Fibroblast of lung (primary cell): Measurements from ENCODE around the gene ISG20. TPM values are rescaled to one million over a fixed set of nuclear protein-coding genes. Genes with fewer than 3 reads are reported as not detected.

Source experiments
- DNase-seq, 2 donors: peaks; one replicate each; pipeline versions ENCODE4 v3.0.0 to v3.0.0-alpha.2; 2010; ENCODE audit warnings: low read depth in 2 of 2
- H2AFZ ChIP-seq: 2 replicates; pipeline ENCODE4 v1.5.1; 2012; ENCODE audit warnings: low read length, control low read depth, inconsistent platforms
- H3K27ac ChIP-seq: 2 replicates; pipeline ENCODE4 v1.5.1; 2011; ENCODE audit warnings: low read length, control low read depth; ENCODE audit not compliant: insufficient read depth
- H3K27me3 ChIP-seq: 2 replicates; pipeline ENCODE4 v1.5.1; 2011; ENCODE audit warnings: mild to moderate bottlenecking, low read length; ENCODE audit not compliant: control insufficient read depth, insufficient read depth
- H3K36me3 ChIP-seq: 2 replicates; pipeline ENCODE4 v1.5.1; 2011; ENCODE audit warnings: low read length; ENCODE audit not compliant: control insufficient read depth, insufficient read depth
- H3K4me1 ChIP-seq: 2 replicates; pipeline ENCODE4 v1.5.1; 2011; ENCODE audit warnings: low read length; ENCODE audit not compliant: control insufficient read depth, insufficient read depth; ENCODE audit errors: extremely low read depth
- H3K4me2 ChIP-seq: 2 replicates; pipeline ENCODE4 v1.5.1; 2011; ENCODE audit warnings: low read length, control low read depth; ENCODE audit not compliant: insufficient read depth; ENCODE audit errors: extremely low read depth
- H3K4me3 ChIP-seq, 4 experiments: fragments of 200-600 bp in 1 of 4; sonication (generic) in 1 of 4; replicated peaks in 1 of 4; 2 replicates each; pipeline ENCODE4 v1.5.1; 2011 to 2016; ENCODE audit warnings: low read length in 4 of 4, low read depth in 3 of 4, mild to moderate bottlenecking in 3 of 4, control low read depth in 2 of 4, inconsistent platforms in 1 of 4, mixed read lengths in 1 of 4; ENCODE audit not compliant: insufficient read depth in 1 of 4; ENCODE audit errors: control extremely low read depth in 1 of 4
- H3K79me2 ChIP-seq: 2 replicates; pipeline ENCODE4 v1.5.1; 2012; ENCODE audit warnings: mild to moderate bottlenecking, low read length, inconsistent platforms; ENCODE audit not compliant: control insufficient read depth, insufficient read depth
- H3K9ac ChIP-seq: 2 replicates; pipeline ENCODE4 v1.5.1; 2011; ENCODE audit warnings: mild to moderate bottlenecking, low read length, control low read depth; ENCODE audit not compliant: insufficient read depth
- H3K9me3 ChIP-seq: 2 replicates; pipeline ENCODE4 v1.5.1; 2012; ENCODE audit warnings: low read depth, low read length; ENCODE audit not compliant: control insufficient read depth, insufficient read depth
- H4K20me1 ChIP-seq: 2 replicates; pipeline ENCODE4 v1.5.1; 2011; ENCODE audit warnings: low read length; ENCODE audit not compliant: control insufficient read depth, insufficient read depth; ENCODE audit errors: extremely low read depth
- CTCF ChIP-seq, 2 donors: IDR thresholded peaks in 1 of 2; conservative IDR thresholded peaks in 1 of 2; 1 replicate in 1 of 2; 2 replicates in 1 of 2; pipeline ENCODE4 v1.5.1; 2011 to 2012; ENCODE audit warnings: low read length in 2 of 2, control low read depth in 1 of 2, inconsistent platforms in 1 of 2, low read depth in 1 of 2, mild to moderate bottlenecking in 1 of 2
- EZH2 ChIP-seq: IDR thresholded peaks from 2 replicates; pipeline ENCODE4 v1.5.1; 2012; ENCODE audit warnings: low read length, control low read depth, mild to moderate bottlenecking; ENCODE audit errors: missing control alignments
- polyA plus RNA-seq, 2 donors: library from polyadenylated mRNA; depleted of rRNA in 1 of 2; stranded (reverse) in 1 of 2; unstranded in 1 of 2; fragments of >200 nt; gene quantifications; 2 replicates each; pipeline ENCODE4 v1.2.1, GENCODE V29; 2011 to 2012; ENCODE audit warnings: missing spikeins in 1 of 2
- total RNA-seq: library from RNA; depleted of rRNA; stranded (reverse); fragments of >200 nt; gene quantifications from 2 replicates; pipeline ENCODE4 v1.2.1, GENCODE V29; 2014

ISG20 gene
- total and polyA plus RNA-seq, 2 donors (not counting 1 experiment from before 2014, with no cell fraction given) = 2.2 to 3.0 TPM

- Histone ChIP-seq H3K27ac (no peak overlapping the region), H3K4me2 (no peak overlapping the region), H3K4me3 (no peak overlapping the region), H3K4me1 (no peaks in the 10 kb centered on the region), H4K20me1 (no peaks in the 10 kb centered on the region), H3K9ac (no peak overlapping the region), H3K79me2 (no peaks in the 10 kb centered on the region), H3K27me3 (no peaks in the 10 kb centered on the region), H2AFZ (no peak overlapping the region), H3K36me3 (no peaks in the 10 kb centered on the region), H3K9me3 (no peaks in the 10 kb centered on the region)
- no peak for TF ChIP-seq CTCF (conservative IDR thresholded peaks at IDR 0.05 in 1 of 2, IDR thresholded peaks at IDR 0.05 in 1 of 2; ENCODE audit: low read depth in 1 of 2, low read length in 2 of 2)
- no peak for TF ChIP-seq EZH2
- DNase-seq = peak in 1 of 2 donors; percentile 60
Observed at GRCh38 chr15:88661041-88661700, 22.4 kb downstream of the ISG20 start.

- TF ChIP-seq EZH2 = no peak
- TF ChIP-seq CTCF (conservative IDR thresholded peaks at IDR 0.05 in 1 of 2, IDR thresholded peaks at IDR 0.05 in 1 of 2; ENCODE audit: low read depth in 1 of 2, low read length in 2 of 2) = no peak
- H3K27ac ChIP-seq = no peak overlapping the region
- H3K9me3 ChIP-seq = no peaks in the 10 kb centered on the region
- H3K4me2 ChIP-seq = no peak overlapping the region
- H3K27me3 ChIP-seq = no peaks in the 10 kb centered on the region
- no peak overlapping the region for H3K4me3 ChIP-seq
- peak; percentile 23 to 55 for DNase-seq
- no peaks in the 10 kb centered on the region for H3K4me1 ChIP-seq
- no peaks in the 10 kb centered on the region for H3K79me2 ChIP-seq
- H4K20me1 ChIP-seq = no peaks in the 10 kb centered on the region
- H3K9ac ChIP-seq = no peak overlapping the region
- no peaks in the 10 kb centered on the region for H3K36me3 ChIP-seq
- H2AFZ ChIP-seq = no peak overlapping the region
Observed at GRCh38 chr15:88661761-88662556, 23.1 kb downstream of the ISG20 start.

GRCh38 chr15:88663141-88663621 lies 24.4 kb downstream of the ISG20 start:
- H3K27ac ChIP-seq = no peak overlapping the region
- no peak overlapping the region for H3K4me2 ChIP-seq
- no peaks in the 10 kb centered on the region for H3K79me2 ChIP-seq
- H3K36me3 ChIP-seq = no peaks in the 10 kb centered on the region
- TF ChIP-seq EZH2 (no peak), CTCF (conservative IDR thresholded peaks at IDR 0.05 in 1 of 2, IDR thresholded peaks at IDR 0.05 in 1 of 2; ENCODE audit: low read depth in 1 of 2, low read length in 2 of 2) (no peak)
- H4K20me1 ChIP-seq = no peaks in the 10 kb centered on the region
- no peak overlapping the region for H3K9ac ChIP-seq
- H3K9me3 ChIP-seq = no peaks in the 10 kb centered on the region
- DNase-seq = peak in 1 of 2 donors; percentile 10
- H3K4me1 ChIP-seq = no peaks in the 10 kb centered on the region
- no peak overlapping the region for H3K4me3 ChIP-seq
- H3K27me3 ChIP-seq = no peaks in the 10 kb centered on the region
- H2AFZ ChIP-seq = no peak overlapping the region
